Activated T-cell treated with anti-CD3 and anti-CD28 coated beads for 24 hours (primary cell): ENCODE results near the gene FEV.
A peak's percentile ranks its signal among the peaks of the same experiment; 100 is the strongest.

Experiments
- DNase-seq: peaks from one replicate; pipeline ENCODE4 v3.0.0-alpha.2; 2020; ENCODE audit warnings: low read depth

FEV gene

DNA sequence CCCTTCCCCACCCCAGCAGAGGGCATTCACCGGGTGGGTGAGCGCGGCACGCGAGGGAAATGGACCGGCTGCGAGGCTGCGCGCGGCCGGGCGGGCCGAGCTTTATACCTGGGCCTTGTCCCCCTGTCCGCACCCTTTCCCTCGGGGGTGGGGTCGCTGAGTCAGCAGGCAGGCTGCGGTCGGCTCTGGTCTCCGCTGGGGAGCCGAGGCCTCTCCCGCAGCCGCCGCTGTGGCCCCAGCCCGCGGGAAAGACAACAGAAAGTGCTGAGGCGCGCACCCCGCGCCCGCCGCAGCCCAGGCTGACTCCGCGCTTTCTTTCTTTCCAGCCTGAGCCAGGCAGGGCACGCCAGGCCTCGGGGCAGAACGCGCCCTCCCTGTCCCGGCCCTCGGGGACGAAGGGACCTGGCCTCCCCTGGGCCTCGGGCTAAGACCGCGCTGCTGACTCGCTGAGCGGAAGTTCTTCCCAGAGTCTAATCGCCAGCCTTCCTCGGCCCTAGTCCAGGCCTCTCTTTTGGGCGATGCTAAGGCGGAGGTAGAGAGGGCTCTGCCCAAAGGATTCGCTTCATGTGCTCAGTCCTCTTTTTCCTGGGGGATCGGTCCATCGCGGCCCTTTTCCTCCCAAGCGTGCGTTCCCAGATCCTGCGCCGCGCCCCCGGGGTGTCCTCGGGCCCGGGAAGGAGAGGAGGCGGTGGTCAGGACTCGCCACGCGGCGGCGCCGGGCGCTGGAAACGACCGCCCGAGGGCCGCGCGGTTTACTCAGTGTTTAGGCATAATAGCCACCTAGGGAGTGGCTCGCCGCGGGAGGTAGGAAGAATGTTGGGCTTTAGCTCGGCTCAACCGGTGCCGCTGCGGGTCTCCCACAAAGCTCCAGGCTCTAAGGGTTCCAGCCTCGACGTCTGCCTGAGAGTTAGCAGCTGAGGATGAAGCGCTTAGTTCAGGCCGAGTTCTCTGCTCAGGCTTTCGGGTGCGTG, 8.6 kb upstream of the FEV start, which contains the start of gene CRYBA2:
TSS of gene CRYBA2 (minus strand) at position 78 of the 971 bp plus-strand sequence. CDS start 246 bp downstream, outside the sequence.
- no peak for DNase-seq

DNA sequence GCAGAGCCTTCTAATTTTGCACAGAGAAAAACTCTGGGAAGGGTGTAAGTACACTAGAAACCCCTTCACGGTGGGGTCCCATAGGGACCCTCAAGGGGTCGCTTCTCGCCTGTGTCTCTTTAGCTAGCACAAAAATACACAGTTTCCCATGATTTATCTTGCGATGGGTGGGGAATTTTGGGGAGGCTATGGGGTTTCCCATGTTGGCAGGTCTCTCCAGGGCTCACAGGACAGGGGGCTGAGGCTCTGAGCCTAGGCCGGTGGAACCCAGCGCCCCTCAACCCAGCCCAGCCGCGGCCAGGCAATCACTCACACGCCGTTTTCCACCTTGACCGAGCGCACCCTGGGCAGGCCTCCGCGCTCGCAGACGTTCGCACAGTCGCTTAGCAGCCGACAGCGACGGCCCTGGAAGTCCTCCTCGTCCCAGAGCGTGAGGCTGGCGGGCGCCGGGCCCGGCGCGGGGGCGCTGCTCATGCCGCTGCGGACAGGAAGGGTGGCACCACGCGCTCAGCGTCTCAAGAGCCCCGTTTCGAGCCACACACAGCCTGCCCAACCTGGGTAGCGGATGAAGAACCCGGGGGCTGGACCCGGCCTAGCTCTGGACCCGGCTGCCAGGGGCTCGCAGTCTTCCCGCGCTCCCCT, 7.8 kb upstream of the FEV start:
- DNase-seq = no peak

DNA sequence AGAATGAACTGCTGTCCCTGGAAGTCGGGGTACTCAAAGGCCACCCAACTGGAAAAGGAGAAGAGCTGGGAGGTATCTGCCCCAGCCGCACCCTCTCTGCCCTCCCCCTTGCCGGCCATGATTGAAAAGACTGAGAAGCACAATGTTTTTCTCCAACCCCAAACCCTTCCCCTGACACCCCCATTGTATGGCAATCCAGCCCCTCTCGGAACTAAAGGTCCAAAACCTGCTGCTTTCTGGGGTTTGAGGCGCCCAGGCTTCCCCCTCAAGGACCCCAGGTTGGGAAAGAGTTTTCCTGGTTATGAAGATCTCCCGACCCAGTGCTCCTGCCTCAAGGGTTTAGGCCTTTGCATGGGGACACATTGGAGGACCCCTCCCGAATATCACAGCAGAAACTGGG, 7.2 kb upstream of the FEV start:
- no peak for DNase-seq

DNA sequence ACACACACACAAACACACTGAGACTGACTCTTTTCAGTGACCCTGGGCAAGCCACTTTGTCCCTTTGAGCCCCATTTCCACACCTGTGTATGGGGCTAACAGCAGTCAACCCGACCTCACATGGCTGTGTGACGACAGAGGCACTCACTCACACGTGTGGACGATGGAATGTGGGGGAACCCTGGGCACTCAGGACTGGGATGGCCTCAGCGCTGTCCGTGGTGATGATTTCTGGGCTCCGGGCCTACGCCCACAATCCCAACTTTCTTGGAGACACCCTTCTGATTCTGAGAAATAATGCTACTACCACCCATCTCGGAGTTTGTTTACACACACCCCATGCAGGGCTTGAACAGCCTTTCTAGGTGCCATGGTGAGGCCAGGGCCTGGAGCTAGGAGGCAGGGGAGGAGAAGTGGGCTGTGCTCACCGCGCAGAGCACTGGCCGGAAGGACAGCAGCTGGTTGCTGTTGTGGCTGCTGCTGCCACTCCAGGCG, 6.7 kb upstream of the FEV start:
- no peak for DNase-seq

DNA sequence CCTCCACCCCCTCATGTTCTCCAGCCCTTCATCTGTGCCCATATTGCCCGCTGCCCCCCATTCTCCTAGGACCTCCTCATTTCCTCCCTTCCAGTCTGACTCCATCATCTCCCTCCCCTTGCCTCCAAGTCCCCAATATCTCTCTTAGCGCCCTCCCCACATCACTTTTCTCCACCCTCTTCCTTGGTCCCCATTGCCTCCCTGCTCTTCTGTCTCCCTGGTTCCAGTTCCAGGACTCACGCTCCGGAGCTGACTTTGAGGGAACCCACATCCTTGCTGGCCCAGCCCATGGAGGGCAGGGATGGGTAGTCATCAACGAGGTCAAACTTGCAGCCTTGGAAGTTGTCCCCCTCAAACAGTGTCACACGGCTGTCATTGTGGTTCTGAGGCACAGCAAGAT, 5.6 kb upstream of the FEV start:
- no peak for DNase-seq

DNA sequence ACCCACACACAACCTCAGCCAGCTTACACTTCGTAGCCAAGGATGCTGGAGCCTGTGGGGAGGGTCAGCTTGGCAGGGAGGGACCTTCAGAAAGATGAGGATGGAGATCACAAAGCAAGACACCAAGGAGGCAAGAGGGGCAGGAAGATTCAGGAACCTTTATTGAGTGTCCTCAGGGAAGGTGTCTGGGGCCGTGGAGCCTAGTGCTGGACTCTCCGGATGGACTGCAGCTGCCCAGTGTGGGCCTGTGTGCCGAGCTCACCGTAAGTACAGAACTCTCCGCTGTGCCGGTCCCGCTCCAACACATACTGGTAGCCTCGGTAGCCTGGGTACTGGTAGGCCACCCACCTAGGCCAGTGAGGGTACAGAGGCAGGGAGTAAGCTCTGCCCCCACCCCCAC, 5.1 kb upstream of the FEV start:
- DNase-seq = no peak

DNA sequence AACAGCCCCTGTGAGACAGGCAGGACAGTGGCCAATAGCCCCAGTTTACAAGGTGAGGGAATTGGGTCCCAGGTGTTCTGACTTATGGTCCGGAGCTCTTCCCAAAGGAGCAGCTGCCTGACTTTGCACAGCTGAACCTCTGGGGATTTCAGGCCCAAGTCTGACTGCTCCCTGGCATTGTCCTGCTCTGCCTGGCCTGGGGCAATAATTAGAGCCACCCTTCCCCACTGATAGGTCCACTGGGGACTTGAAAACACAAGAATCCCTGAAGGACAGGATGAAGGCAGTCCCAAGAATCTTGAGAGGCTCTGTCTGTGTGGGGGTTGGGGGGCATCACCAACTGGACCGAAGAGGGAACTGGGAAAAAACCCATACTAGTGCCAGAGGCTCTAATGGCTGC, 3.7 kb upstream of the FEV start:
- no peak for DNase-seq

DNA sequence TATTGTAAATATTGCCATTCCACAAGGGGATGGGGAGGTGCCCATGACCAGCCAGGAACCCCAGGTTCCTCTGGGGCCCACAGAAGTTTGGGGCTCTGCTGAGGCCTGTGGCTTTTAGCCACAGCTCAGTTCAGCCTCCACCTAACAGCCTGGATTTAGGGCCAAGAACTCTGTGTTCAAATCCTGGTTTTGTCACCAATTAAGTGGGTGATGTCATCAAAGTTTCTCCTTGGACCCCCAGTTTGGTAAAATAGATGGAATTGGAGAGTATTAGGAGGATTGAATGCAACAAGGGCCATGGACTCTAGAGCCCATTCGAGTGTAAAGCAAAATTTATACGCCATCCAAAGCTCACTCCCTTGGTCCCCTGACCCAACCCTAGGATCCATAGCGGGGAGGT, 3.2 kb upstream of the FEV start:
- DNase-seq = no peak

DNA sequence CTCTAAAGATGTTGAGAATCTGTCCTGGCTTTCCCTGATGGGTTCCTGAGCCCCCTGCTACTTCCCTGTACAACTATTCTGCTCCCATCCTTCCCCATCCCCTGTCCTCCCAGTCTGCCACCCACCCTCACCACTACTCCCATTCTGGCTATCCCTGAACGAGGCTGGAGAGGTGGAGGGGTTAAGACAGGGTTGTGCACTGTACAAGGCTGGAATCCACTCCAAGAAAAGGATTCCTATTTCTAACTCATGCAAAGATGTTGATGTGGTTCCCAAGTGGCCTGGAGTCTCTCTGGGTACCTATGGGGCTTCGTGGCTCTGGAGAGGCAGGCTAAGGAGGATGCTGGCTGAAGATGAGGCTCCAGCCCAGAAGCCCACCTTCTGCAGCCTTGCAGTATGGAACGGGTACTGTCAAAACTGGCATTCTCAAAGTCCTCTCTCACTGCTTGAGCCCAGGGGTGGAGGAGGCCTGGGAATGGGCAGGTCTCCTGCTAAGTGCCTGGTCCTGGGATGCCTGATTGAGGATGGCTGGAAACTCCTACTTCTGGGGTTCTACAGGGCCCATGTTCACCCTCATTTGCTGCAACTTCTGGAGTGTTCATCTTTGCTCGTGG, 1.3 kb upstream of the FEV start:
- no peak for DNase-seq

DNA sequence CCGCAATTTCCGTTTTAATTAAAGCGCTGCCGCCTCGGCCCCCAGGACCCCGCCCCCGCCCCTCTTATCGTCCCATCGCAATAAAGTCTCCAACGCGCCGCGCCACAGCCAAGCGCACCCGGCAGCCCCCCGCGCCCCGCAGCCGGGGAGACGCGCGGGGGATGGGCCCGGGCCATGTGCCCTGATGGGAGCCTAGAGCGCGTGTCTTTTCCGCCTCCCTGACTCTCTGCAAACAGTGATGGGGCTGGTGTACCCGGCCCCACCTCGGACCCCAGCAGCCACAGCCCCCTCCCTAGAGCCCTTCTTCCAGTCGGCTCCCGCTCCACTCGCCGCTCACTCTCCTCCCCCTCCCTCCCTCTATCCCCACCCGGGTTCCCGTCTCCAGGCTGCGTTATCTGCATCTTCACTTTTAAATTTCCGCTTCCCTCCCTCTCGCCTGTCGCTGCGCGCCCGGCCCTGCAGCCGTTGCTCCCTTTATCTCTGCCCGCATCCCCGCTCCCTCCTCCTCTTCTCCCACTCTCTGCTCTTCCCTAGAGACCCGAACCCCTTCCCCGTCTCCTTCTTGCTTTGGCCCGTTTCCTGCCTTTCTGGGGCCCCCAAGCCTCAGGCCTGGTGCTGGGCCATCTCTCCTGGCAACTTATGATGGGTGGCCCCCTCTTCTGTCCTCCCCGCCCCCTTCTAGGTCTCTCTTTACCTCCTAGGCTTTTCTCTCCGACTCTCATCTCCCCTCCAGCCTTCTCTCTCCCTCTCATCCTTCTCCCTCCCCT, 524 bp upstream of the FEV start:
- DNase-seq = no peak

DNA sequence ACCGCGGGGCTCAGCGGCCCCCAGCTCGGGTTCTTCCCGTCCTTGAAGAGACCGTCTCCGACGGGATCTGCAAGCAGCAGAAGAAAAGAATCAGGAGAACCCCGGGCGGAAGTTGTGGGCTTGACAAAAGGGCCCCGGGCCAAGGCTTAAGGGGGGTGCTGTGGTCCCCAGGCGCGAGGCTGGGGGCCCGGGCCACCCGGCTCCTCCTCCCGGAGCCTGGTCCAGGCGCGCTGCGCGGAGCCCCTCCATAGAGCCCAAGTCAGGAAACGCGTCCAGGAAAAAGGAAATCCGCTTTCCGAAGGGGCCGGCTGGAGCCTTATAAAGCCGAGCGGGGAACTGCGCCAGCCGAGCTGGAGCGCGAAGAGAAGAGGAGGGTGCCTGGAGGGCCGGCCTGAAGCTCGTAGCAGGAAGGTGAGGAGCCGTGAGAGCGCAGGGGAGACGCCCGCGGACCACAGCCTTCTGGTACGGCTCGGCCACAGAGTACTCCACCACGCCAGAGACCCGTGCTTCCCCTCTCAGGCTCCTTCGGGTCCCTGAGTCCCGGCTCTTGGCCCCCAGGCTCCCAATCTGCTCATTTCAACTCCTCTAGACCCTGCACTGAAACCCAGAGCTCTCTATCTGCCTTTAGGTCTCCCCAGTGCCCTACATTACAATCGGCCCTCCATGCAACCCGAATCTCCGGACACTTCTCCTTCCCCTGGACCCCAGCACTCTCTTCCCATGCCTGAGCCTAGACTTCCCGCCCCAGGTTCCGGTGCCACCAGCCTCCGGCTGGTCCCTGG, 554 bp downstream of the FEV start:
- no peak for DNase-seq

DNA sequence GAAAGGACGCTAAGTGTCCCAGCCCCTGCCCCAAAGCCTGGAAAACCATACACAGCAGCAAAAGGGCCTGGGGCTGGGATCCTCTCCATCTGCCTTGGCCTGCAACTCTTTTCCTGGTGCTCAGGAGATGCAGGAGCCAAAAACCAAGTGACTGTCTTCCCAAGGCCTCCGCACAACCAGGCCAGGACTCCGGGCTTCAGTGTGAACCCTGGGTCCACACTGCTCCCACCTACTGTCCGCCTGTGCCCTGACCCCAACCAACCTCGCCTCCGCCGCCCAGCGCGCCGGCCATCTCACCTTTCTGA, 1.1 kb downstream of the FEV start:
- DNase-seq = no peak

DNA sequence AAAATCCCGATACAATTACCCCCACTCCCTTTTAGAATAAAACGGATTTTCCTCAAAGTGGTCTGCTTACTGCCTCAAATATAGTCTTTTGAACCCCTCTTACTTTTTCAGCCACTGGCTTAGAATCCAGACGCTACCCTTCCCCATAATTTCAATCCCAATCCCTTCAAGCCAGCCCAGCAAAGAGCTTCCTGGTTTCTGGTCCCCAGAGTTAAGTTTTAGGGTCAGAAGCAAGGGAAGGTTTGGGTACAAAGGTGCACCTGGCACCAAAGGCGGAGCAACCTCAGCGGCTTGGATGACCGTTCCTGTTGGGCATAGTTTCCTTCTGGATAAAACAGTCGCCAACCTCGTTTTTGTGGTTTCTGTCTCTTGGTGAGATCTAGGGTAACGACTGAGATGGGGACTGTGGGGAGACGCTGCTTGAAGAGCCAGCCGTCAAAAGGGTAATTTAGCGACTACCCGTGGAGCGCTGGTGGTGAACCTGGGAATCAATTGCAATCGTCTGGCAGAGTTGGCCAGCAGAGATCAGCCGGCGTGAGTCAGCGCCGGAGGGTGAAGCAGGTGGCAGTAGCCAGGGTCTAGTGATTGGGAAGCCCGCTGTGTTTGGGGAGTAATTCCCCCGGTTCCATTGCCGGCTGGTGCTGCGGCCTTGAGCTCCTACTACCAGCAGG, 1.6 kb downstream of the FEV start:
- no peak for DNase-seq

DNA sequence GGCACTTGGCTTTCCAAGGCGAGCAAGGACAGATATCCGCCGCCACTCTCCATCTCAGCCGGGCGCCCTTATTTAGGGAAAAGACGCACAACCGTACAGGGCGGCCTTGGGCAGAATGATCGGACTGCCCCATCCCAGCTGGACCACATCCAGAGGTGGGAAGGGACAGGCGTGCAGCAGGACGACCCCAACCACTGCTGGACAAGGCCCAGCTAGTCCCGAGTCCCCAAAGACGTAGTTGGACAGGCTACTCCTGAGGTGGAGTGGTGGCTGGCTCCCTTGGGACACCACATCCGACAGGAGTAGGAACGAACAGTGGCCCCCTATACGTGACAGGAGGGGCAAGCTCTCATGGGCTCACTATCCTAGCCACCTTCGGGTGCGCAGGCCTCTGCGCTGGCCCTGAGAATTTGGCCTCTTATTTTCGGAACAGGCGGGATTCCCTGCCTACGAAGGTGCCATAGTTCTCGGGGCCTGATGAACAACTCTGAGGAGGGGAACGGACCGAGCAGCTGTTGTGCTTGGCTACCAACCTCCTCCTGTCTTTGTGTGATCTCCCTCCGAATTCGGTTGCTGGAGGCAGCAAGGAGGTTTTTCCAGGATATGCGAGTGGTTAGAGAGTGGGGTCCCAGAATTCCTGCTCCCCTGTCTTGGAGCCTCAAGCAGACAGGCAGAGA, 2.3 kb downstream of the FEV start:
- DNase-seq = no peak

DNA sequence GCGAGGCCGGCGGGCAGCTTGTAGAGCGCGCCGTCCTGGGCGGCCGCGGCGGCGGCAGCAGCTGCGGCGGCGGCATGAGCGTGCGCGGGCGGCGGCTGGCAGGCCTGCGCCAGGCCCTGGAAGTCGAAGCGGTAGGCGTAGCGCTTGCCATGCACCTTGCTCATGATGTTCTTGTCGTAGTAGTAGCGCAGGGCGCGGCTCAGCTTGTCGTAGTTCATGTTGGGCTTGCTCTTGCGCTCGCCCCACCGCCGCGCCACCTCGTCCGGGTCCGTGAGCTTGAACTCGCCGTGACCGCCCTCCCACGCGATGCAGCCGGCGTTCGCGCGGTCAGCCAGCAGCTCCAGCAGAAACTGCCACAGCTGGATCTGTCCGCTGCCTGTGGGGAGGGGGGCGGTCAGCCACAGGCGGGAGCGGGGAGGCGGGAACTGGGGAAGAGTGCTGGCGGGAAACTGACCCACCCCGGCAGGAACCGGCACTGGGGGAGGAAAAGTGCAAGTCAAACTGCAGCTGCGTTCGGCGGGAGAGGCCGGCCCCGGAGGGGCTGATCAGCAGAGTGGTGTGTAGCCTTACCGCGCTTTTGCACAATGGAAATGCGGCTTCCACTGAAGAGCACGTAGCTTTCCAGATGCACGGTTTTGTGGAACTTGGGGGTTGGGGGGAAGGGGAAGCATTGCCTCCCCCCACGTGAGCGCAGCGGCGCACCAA, 3.0 kb downstream of the FEV start:
- no peak for DNase-seq

DNA sequence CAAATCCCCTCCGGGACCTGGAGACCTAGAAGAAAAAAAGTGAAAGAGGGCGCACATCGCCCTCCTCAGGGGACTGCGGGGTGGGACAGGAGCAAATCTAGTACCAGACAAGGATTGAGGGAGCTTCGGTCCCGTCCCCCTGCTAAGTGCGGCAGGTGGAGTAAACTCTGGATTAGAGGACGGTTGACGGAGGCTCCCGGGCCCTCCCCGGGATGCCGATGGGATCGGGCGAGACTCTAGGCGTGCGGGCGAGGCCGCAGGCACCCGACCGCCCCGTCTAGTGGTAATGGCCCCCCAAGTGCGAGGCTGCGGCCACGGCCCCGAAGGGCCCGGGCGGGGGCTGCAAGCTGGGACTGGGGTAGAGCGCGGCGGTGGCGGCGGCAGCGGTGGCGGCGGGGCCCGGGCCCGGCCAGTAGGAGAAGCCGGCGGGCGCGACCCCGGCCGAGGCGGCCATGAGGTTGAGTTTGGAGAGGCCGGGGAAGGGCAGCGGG, 3.5 kb downstream of the FEV start:
- no peak for DNase-seq

DNA sequence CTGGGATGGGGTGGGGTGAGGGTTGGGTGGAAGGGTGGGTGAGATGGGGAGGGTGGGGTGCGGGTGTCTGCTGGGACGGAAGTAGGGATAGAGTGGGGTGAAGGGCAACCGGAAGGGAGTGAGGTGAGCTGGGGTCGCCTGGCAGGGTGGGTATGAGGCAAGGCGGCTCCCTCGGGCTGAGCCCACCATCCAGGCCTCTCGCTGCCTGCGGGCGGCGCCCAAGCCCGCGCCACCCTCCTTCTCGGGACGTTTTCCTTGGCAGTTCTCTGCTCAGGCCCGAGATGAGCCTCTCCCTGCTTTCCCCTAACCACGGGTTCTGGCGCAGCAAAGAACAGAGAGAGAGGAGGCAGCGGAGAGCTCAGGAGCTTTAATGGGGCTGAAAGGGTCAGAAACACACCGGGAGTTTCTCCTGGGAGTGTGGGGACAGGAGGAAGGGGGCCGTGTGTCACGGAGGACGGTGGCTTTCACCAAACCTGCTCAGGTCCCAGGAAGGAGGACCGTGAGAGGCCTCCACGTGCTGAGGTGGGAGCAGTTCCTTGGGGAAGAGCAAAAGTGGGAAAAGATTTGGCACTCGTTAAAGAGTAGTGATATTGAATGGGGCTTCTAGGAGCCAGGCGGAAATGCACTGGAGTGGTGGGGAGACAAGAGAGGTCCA, 4.1 kb downstream of the FEV start:
- no peak for DNase-seq

DNA sequence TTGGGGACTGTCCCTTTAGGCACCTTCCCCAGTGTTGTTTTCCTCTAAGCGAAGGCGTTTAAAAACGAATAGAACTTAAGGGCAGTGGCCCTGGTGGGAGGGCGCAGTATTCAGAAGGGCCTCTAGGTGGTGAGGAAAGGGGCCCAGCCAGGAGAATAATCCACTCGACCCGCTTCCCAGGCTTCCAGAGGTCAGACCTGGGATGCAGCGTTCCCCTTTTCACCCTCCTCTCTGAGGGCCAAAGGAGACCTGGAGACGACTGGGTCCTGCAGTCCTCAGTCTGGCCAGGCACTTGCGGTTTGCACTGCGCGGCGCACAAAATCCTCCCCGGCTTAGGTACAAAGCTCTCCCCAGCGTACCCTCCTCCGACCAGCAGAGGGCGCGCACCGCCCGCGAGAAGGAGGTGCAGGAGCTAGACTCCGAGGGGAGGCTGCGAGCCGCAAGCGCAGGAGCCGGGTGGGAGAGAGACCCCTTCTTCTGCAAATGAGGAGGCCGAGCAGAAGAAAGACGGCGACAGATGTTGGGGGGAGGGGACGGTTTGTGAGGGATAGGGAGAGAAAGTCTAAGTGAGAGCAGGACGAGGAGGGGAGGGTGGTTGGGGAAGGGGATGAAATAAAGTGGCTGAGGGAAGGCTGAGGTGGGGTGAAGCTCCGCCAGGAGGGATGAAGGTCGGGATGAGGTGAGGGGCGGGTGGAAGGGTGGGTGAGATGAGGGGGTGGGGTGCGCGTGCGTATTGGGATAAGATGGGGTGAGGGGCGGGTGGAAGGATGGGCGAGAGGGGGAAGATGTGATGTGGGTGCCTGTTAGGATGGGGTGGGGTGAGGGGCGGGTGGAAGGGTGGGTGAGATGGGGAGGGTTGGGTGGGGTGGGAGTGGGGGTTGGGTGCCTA, 4.9 kb downstream of the FEV start:
- DNase-seq = peak; percentile 81
